Activated CD8-positive, alpha-beta memory T cell treated with anti-CD3 and anti-CD28 coated beads, Interleukin-2, amount 50 U/mL, for 1 hour (primary cell): Measurements from ENCODE around the gene SIGLEC10.
"Not testable (repeated sequence)": the region's sequence is repeated elsewhere in the genome, so short reads cannot be mapped to it uniquely, and the experiment has no call there.

ENCODE experiments used
- DNase-seq: peaks from one replicate; pipeline ENCODE4 v3.0.0-alpha.2; 2020; ENCODE audit errors: extremely low read depth

SIGLEC10 gene

DNA sequence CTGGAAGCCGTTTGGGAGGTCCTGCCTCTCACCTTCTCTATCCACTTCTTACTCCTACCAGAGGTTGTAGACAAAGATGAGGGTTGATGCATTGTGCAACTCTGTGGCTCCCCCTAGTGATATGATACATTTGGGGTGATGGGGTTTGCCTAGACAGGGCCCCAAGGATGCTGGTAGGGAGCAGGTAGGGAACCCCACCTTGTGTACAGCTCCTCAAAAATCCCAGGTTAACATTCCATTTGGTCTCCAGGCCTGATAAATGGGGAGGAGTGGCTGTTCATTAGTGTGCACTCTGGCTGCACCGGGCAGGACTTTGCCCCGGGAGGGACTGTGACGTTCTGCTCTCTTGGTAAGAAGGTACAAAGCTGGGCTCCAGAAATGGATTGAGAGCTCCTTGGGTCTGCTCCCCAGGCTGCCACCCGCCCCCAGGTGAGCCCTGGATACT, 21.6 kb upstream of the SIGLEC10 start:
- no peak for DNase-seq

DNA sequence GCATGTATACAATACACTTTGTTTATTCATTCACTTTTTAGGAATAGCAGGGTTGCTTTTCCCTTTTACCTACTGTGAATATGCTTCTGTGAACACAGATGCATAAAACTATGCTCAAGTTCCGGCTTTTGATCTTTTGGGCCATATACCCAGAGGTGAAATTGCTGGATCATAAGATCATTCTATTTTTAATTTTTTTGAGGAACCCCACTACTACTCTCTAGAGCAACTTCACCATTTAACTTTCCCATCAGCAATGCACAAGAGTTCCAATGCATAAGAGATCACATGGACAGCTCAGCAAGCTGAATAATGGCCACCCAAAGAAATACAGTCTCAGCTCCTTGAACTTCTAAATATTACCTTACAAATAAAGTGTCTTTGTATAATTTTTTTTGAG, 17.0 kb upstream of the SIGLEC10 start:
- no peak for DNase-seq

DNA sequence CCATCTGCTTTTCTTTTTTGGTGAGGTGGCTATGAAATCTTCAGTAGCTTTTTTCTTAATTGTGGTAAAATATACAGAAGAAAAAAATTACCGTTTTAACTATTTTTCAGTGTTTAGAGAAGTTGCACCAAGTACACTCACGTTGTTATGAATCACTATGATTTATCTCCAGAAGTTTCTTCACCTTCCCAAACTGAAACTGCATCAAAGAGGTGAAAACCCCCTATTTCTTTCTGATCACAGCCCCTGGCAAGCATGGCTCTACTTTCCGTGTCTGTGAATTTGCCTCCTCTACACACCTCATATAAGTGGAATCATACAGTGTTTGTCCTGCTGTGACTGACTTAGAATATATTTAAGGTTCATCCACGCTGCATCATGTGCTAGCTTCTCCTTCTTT, 15.6 kb upstream of the SIGLEC10 start:
- no peak for DNase-seq

DNA sequence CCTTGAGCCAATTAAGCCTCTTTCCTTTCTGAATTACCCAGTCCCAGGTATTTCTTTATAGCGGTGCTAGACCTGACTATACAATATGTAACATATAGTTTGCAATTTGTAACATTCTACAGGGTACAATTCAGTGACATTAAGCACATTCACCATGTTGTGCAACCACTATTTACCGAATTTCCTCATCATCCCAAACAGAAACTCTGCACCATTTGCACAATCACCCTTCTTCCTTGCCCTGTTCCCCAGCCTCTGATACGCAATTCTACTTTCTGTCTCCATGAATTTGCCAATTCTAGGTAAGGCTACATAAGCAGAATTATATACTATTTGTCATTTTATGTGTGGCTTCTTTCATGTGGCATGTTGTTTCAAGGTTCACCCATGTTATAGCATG, 13.7 kb upstream of the SIGLEC10 start:
- no peak for DNase-seq

DNA sequence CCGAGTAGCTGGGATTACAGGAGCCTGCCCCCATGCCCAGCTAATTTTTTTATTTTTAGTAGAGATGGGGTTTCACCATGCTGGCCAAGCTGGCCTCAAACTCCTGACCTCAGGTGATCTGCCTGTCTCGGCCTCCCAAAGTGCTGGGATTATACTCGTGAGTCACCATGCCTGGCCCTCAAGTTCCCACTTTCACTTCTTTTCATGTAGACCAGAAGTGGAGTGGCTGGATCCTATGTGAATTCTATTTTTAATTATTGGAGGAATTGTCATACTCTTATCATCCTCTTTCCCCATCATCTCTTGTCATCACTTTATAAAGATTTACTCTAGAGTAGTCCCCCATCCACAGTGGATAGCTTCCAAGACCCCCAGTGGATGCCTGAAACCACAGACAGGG, 12.8 kb upstream of the SIGLEC10 start:
- DNase-seq, result no peak

DNA sequence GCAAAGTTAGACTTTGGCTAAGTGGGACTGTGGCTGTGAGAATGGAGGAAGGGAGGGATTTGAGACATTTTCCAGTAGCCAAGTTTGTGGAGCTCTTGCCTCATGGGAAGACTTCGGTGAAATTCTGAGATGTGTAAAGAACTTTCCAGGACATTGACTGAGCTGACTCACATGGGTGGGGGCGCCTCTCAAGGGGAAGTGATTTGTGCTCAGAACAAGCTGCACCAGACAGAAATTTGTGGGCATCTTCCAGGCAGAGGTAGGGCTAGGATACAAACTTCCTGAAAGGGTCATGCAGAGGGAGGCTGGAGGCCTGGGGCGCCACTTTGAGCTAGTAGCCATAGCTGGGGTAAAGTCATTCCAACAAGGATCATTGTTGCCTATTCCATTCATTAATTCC, 9.8 kb upstream of the SIGLEC10 start:
- DNase-seq, result no peak

DNA sequence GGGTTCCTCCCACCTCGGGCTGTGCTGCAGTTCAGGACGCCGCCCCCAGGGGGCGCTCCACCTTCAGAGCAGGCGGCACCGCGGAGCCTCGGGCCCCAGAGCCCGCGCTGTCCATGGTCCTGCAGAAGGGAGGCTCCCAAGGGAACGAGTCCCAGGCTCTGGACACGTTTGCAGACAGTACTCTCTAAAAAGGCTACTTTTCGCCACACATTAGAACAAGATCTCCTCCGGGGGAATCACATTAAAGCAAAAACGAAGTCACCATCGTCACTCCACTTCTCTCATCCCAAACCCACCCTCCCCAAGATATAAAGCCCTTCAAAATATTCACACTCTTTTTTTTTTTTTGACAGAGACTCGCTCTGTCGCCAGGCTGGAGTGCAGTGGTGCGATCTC, 4.6 kb upstream of the SIGLEC10 start:
- peak; percentile 32 for DNase-seq

DNA sequence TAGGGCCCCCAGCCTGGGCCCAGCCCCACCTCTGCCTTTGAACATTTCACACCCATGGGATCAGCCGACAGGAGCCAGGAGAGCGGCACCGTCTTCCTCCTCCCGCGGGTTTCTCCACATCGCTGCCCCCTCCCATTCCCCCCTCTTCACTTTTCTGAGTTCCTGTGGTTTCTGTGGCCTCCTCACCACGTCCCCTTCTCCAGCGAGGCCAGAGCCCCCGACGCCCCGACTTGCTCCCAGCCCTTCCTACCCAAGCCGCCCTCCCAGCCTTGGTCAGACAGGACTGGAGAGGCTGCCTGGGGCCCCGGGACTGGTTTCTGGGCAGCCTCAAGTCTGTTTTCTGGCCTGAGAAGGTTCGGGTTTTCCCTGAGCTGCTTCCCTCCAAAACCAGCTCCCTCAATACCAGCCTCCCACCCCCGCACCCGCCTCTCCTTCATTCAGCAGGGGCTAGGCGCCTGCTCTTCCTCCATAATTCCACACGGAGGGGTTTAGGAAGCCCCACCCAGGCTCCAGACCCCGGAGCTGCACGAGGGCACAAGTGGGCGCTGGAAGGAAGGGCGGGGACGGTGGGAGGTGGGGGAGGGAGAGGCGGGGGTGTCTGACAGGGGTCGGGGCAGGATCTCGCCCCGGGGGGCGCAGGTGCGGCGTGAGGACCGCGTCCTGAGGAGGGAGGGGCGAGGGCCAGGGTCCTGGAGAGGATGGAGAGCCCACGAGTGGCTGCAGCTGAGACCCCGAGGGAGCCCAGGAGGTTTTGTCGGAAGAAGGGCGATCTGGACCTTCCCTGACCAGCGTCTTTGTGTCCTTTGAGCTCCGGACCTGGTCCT, 4.0 kb upstream of the SIGLEC10 start:
- DNase-seq, result no peak

DNA sequence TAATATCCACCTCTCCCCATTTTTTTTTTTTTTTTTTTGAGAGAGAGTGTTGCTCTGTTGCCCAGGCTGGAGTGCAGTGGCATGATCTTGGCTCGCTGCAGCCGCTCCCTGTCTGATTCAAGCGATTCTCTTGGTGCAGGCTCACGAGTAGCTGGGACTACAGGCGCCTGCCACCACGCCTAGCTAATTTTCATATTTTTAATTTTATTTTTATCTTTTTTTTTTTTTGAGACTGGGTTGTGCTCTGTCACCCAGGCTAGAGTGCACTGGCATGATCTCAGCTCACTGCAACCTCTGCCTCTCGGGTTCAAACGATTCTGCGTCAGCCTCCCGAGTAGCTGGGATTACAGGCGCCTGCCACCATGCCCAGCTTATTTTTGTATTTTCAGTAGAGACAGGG, 3.1 kb upstream of the SIGLEC10 start:
- not testable (repeated sequence) for DNase-seq

DNA sequence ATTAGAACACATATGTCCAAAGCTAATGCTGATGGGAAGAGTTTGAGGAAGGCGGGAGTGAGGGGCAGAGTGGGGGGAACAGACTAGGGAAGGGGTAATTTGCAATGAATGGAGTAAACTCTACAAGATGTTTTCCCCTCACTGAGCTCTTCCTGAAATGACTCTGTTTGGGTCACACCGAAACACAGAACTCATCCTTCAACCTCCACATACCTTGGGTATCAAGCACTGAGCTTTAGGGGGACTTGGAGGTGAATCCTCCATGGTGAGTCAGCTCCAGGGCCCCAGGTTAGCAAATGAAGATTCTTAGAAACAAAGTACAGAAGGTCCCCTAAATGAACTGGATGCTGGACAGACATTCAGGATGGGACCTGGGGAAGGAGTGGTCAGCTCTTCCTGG, 1.3 kb upstream of the SIGLEC10 start:
- no peak for DNase-seq

DNA sequence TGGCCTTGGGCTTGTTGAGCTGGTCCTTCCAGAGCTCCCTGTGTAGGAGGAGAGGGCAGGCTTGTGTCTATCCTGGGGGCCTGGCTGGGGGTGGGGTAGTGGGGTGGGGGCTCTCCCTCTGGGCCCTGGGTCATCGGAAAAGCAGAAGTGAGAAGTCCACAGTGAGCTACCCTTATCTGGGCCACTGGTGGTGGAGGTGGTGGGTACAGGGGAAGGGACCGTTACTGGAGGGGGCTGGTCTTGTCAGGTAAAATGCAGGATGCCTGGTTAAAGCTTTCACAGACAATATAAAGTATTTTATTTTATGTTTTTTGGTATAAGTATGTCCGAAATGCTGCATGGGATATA, 342 bp upstream of the SIGLEC10 start:
- DNase-seq, result no peak

DNA sequence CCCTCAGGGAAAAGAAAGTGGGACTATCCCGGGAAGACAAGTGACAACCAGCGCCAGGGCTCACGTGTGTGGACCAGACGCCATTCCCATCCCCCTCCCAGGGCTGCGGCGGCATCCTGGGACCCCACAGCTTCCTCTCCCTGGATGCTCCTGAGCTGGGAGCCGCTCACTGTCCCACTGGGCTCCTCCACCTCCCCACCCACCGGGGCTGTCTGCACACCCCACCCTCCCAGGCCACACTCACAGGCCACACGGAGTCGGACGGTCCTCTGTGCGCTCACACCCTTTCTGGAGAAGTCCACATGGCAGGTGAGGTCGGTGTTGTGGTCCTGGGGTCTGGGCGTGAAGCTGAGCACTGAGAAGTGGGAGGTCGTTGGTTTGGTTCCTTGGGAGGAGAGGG, 1.0 kb downstream of the SIGLEC10 start:
- DNase-seq, result not testable (repeated sequence)

DNA sequence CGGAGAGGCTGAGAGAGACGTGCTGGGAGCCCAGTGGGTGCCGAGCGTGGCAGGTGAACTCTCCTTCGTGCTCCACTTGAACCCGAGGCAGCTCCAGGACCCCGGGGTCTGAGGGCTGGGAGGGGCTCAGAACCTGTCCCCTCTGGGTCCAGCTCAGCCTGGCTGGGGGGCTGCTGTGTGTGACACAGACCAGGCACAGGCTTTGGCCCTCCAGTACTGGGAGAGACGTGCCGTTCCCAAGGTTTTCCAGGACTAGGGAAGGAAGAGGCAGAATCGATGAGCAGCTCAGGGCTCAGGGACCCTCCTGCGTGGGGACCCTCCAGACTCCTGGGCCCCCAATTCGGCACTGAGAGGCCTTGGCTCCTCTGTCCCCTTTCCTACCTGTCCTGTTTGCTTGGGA, 2.3 kb downstream of the SIGLEC10 start:
- no peak for DNase-seq

DNA sequence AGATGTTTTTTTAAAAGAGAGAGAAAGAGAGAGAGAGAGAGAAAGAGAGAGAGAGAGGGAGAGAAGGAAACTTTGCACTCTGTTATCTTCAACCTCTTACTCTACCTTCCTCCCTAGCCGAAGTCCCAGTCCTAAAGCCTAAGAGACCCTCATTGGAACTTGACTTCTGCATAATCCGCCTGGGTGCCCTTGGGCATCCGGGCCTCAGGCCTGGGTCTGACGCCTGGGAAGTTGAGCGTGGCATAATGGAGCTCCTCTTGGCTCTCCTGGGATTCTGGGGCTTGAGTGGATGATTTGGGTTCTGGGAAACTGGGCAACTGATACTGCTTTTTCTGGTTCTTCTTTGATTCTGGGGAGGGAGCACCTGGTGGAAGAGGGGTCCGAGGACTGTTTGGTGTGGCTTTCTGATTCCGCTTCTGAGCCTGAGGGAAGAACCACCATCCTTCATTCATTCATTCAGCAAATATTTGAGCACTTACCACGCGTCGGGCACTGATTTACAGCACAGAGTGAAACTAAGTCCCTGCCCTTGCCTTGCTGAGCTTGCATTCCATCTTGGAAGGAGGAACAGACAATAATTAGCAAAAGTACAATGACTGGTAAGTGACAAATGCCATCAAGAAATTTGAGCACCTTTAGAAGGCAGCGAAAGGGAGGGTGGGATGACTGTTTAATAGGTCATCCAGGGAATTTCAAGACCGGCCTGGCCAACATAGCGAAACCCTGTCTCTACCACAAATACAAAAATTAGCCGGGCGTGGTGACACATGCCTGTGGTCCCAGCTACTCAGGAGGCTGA, 6.3 kb downstream of the SIGLEC10 start:
- no peak for DNase-seq

DNA sequence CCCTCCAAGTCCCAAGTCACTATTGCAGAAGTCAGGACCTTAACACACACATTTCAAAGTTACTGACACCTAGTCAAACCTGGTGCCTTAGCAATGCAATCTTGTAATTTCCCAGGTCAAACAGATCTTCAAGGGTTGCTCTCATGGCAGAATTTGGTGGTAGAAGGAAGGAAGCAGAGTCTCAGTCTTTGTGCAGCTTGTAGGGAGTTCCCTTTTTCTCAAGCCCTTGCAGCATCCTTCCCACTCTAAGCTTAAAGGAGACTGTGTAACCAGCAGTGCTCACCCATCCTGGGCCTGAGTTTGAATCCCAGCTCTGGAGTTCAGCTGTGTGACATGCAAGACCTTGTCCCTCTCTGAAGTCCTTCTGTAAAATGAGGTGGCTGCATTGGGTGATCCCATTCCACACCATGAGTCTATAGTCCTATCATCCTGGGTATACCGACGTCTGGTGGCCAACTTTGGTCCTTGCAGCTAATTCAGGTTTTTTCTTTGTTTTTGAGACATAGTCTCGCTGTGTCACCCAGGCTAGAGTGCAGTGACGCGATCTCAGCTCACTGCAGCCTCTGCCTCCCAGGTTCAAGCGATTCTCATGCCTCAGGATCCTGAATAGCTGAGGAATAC, 9.8 kb downstream of the SIGLEC10 start:
- no peak for DNase-seq

DNA sequence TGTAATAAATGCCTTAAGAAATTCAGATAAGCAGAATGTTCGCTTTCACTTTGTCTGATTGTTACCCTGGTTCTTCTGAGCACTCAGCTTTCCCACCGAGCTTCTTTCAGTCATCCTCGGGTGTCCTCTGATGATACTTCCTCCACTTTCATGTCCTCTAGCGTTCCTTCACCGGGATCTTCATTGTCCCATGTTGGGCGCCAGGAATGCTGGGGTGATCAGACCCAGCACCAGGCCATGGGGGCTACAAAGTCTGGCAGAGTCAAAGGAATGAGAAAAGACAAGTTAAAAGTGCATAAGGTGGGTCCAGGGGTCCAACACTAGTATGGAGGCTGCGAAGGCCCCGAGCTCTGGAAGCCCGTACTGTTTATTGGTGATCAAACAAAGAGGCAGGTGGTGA, 15.3 kb downstream of the SIGLEC10 start:
- DNase-seq, result no peak

DNA sequence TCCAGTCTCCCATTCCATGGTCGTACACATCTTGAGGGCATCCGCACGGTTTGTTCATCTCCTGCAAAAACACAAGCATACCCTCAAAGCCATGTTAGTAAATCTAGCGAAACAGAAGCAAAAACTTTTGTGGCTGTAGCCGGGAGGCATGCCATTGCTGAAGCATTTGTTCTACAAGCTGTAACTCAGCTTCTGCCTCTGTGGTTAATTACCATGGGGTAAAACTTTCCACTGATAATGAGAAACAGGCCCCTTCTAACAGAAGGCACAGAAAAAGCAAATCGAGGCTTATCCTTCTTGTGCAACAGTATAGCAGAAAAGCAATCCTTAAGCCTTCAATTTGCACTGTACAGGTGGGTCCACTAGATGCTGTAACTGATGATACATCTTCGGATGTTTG, 17.5 kb downstream of the SIGLEC10 start:
- not testable (repeated sequence) for DNase-seq

DNA sequence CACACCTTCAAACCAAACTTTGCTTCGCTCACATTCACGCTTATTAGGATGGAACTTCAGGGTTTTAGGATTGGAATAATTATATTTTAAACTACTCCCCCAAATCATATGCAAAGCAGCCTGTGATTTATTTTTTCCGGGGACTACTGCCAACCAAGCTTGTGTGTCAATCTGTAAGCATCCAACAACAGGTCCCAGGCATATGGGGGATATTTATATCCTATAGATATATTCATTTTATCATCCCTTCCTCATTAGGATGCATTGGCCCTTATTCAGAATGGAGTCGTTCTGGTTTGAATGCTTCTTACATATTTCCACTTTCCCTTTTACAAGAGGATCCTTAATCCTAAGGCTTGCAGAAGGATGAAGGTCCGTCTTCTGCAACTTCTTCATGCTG, 18.2 kb downstream of the SIGLEC10 start:
- no peak for DNase-seq

DNA sequence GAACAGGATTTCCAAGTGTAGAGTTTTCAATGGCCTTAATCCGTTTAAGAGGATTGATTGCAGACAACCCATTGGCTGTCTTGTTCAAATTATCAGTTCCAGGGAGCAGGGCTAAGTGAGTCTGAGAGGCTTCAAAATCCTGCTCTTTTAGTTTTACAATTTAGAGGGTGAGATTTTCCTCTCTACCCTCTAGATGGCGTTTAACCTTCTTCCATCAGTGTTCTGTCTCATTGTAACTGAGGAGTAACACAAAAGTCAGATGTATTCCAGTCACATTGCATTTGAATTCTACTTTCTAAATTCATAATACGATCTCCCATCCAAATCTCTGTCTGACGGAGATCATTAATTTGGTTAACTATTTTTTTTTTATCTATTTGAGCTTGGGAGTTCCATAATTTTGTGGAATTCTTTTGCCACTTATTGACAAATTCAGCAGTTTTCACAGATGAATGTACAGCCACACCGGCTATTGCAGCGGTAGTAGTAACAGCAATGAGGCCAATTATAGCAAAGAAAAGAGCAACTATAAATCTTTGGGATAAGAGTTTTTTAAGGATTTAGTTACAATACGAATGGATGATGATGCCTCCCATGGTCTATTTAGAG, 19.2 kb downstream of the SIGLEC10 start:
- no peak for DNase-seq

DNA sequence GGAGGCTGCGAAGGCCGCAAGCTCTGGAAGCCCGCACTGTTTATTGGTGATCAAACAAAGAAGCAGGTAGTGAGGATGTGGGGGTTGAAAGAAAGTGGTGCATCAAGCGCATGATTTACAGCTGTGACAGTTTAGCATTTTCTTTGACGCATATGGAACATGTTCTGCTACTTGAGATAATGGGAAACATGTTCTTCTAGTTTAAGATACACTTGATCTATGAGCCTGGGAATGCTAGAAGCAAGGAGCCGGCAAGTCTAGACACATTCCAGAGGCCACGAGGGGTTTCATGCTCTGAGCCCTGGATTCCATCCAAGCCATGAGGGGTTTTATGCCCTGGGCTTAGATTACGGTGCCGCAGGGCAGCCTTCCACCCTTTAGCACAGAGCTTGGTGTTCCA, 20.0 kb downstream of the SIGLEC10 start:
- DNase-seq, result not testable (repeated sequence)

DNA sequence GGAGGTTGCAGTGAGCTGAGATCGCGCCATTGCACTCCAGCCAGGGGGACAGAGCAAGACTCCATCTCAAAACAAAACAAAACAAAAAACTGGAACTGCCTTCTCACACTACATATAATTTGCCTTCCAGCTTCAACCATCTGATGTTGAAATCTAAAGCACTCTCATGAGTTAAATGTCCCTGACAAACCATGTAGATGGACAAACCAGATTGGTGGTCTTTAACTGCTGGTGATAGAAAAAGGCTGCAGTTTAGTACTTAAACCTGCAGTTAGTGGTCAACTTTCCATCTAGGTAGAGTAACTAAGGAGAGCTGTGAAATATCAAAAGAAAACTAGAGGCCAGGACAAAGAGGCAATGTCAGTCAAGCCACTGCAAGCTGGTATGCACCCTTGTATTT, 21.3 kb downstream of the SIGLEC10 start:
- no peak for DNase-seq

DNA sequence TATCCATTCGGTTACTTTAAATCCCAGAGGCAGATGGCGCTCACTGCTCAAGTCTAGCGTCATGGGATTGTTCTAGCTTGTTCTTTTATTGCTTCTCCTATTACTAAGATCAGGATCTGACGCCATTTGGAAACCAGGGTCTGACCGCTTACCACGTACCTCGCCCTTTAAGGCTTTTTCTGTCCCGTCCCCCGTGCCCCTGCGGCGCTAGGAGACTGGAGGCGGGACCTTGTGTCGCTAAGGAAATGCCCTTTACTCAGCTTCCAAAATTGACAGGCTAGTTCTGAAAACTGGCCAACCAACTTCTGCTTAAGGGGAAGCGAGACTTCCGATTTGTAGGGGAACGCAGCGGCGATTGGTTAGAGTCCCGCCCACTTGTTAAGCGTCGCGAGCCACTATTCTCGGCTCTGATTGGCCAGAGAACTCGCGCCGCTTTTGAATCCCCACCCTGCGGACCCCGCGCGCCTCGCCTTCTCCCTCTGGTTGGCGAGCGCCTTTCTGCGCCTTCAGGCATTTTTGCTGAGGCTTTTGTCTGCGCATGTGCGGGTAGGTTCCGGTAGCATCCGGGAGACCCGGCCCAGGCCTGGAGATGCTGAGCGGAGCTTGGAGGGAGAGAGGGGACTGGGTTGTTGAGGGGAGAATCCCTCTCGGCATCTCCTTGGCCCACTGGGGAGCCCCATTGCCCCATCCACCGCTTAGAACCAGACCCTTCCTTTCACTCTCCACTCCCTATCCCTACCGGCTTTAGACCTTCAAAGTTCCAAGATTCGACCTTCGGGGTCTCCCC, 23.2 kb downstream of the SIGLEC10 start:
- peak; percentile 72 for DNase-seq
